Nephron progenitor cell (in vitro differentiated cells): ENCODE results near the gene IGFBP5.

Source experiments
- DNase-seq: peaks from one replicate; pipeline ENCODE4 v3.0.0; 2021
- H3K27ac Mint-ChIP-seq: 2 replicates; pipeline ENCODE4 v1.8.0; 2021; ENCODE audit warnings: mild to moderate bottlenecking, moderate library complexity, mixed read lengths
- H3K27me3 Mint-ChIP-seq: 2 replicates; pipeline ENCODE4 v1.8.0; 2021; ENCODE audit warnings: mild to moderate bottlenecking, low read depth, mixed read lengths; ENCODE audit not compliant: poor library complexity
- H3K36me3 Mint-ChIP-seq: 2 replicates; pipeline ENCODE4 v1.8.0; 2021; ENCODE audit warnings: low read depth, mixed read lengths
- H3K4me1 Mint-ChIP-seq: 2 replicates; pipeline ENCODE4 v1.8.0; 2021; ENCODE audit warnings: mixed read lengths
- H3K4me3 Mint-ChIP-seq: 2 replicates; pipeline ENCODE4 v1.8.0; 2021; ENCODE audit warnings: mild to moderate bottlenecking, moderate library complexity, mixed read lengths
- H3K9me3 Mint-ChIP-seq: 2 replicates; pipeline ENCODE4 v1.8.0; 2021; ENCODE audit warnings: mild to moderate bottlenecking, moderate library complexity, mixed read lengths
- CTCF ChIP-seq: fragments of 200-600 bp; sonication (generic); IDR thresholded peaks from 2 replicates; pipeline ENCODE4 v1.5.0; 2021; ENCODE audit warnings: antibody characterized with exemption

The IGFBP5 gene

GRCh38 chr2:216700088-216700567, 4.8 kb upstream of the IGFBP5 start:
- no peak overlapping the region for H3K4me3 Mint-ChIP-seq
- TF ChIP-seq CTCF: no peak
- H3K9me3 Mint-ChIP-seq: no peaks in the 10 kb centered on the region

GRCh38 chr2:216698895-216699294, 3.5 kb upstream of the IGFBP5 start:
- H3K27ac Mint-ChIP-seq: no peak overlapping the region
- DNase-seq: no peak

More at GRCh38 chr2:216700088-216700567, 4.8 kb upstream of the IGFBP5 start:
- Mint-ChIP-seq H3K27me3 (no peaks in the 10 kb centered on the region), H3K36me3 (peaks cover 5% of the 10 kb centered on the region), H3K27ac (no peak overlapping the region), H3K4me1 (peaks cover 5% of the 10 kb centered on the region)
- no peak for DNase-seq

GRCh38 chr2:216698293-216698692, 2.9 kb upstream of the IGFBP5 start:
- peaks cover 5% of the 10 kb centered on the region for H3K36me3 Mint-ChIP-seq

More at GRCh38 chr2:216698895-216699294, 3.5 kb upstream of the IGFBP5 start:
- Mint-ChIP-seq H3K9me3 (no peaks in the 10 kb centered on the region), H3K27me3 (no peaks in the 10 kb centered on the region), H3K36me3 (peaks cover 5% of the 10 kb centered on the region), H3K4me1 (peaks cover 16% of the 10 kb centered on the region), H3K4me3 (no peak overlapping the region)
- TF ChIP-seq CTCF: peak; percentile 56

GRCh38 chr2:216696751-216697560, 1.6 kb upstream of the IGFBP5 start:
- H3K27ac Mint-ChIP-seq: peak overlapping the region; percentile 26
- H3K27me3 Mint-ChIP-seq: no peaks in the 10 kb centered on the region
- H3K4me1 Mint-ChIP-seq: peaks cover 31% of the 10 kb centered on the region
- no peaks in the 10 kb centered on the region for H3K36me3 Mint-ChIP-seq
- no peak for DNase-seq
- TF ChIP-seq CTCF: peak; percentile 62
- peak overlapping the region; percentile 11 for H3K4me3 Mint-ChIP-seq
- no peaks in the 10 kb centered on the region for H3K9me3 Mint-ChIP-seq

More at GRCh38 chr2:216698293-216698692, 2.9 kb upstream of the IGFBP5 start:
- no peak overlapping the region for H3K4me3 Mint-ChIP-seq
- no peaks in the 10 kb centered on the region for H3K27me3 Mint-ChIP-seq
- H3K4me1 Mint-ChIP-seq: peaks cover 21% of the 10 kb centered on the region
- no peak overlapping the region for H3K27ac Mint-ChIP-seq
- no peaks in the 10 kb centered on the region for H3K9me3 Mint-ChIP-seq
- no peak for DNase-seq
- no peak for TF ChIP-seq CTCF

- no peaks in the 10 kb centered on the region for H3K36me3 Mint-ChIP-seq
- H3K27ac Mint-ChIP-seq: peak overlapping the region; percentile 65
- TF ChIP-seq CTCF: no peak
- H3K4me1 Mint-ChIP-seq: peaks cover 32% of the 10 kb centered on the region
- no peaks in the 10 kb centered on the region for H3K9me3 Mint-ChIP-seq
- peak overlapping the region; percentile 91 for H3K4me3 Mint-ChIP-seq
- DNase-seq: no peak
- no peaks in the 10 kb centered on the region for H3K27me3 Mint-ChIP-seq
Observed at GRCh38 chr2:216696321-216696720, 972 bp upstream of the IGFBP5 start.
